Muscle layer of colon (tissue), 2 donors: ENCODE results near the gene CYP1A2.

Experiments
- H3K27ac ChIP-seq: one replicate; pipeline ENCODE4 v1.7.0; 2013; ENCODE audit warnings: low read depth, mild to moderate bottlenecking, low read length, moderate library complexity
- H3K27me3 ChIP-seq, 2 donors: one replicate each; pipeline ENCODE4 v1.7.0; 2013; ENCODE audit warnings: low read length in 2 of 2, mild to moderate bottlenecking in 2 of 2; ENCODE audit not compliant: insufficient read depth in 2 of 2, control insufficient read depth in 1 of 2
- H3K36me3 ChIP-seq: one replicate; pipeline ENCODE4 v1.7.0; 2013; ENCODE audit warnings: mild to moderate bottlenecking, low read length; ENCODE audit not compliant: insufficient read depth
- H3K4me1 ChIP-seq: one replicate; pipeline ENCODE4 v1.7.0; 2013; ENCODE audit warnings: mild to moderate bottlenecking, low read length; ENCODE audit not compliant: insufficient read depth
- H3K4me3 ChIP-seq, 2 donors: one replicate each; pipeline ENCODE4 v1.7.0; 2013; ENCODE audit warnings: low read length in 2 of 2, low read depth in 1 of 2, mild to moderate bottlenecking in 1 of 2, moderate library complexity in 1 of 2
- H3K9ac ChIP-seq: one replicate; pipeline ENCODE4 v1.7.0; 2013; ENCODE audit warnings: low read length
- H3K9me3 ChIP-seq: one replicate; pipeline ENCODE4 v1.7.0; 2013; ENCODE audit warnings: mild to moderate bottlenecking, low read length
- donor health status: abdominal sarcoma.
- donor health status: Adenocarcinoma of cecum.

CYP1A2 gene, protein sequence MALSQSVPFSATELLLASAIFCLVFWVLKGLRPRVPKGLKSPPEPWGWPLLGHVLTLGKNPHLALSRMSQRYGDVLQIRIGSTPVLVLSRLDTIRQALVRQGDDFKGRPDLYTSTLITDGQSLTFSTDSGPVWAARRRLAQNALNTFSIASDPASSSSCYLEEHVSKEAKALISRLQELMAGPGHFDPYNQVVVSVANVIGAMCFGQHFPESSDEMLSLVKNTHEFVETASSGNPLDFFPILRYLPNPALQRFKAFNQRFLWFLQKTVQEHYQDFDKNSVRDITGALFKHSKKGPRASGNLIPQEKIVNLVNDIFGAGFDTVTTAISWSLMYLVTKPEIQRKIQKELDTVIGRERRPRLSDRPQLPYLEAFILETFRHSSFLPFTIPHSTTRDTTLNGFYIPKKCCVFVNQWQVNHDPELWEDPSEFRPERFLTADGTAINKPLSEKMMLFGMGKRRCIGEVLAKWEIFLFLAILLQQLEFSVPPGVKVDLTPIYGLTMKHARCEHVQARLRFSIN

DNA sequence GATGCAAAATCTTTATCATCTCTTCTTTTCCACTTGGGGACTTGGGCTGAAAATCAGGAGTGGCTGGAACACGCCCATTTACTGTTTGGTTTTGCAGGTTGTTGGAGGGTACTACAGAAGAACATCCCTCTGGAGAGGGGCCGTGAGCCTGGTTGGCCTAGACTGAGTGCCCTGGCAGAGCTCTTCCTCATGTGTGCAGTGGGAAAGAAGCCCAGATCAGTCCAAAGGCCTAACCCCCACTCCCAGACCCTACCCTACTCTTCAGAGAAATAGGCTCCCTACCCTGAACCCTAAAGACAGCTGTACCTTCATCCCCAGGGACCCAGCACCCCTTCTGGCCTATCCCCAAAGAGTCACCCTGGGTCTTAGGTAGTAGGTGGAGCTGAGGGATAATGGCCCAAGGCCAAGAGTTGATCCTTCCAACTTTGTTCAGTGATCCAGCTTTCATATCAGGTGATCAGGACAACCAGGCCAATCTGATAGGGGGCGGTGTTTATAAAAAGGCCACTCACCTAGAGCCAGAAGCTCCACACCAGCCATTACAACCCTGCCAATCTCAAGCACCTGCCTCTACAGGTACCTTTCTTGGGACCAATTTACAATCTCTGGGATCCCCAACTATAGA is at the start of gene CYP1A2:
CYP1A2 (plus strand) TSS at position 524 of the 625 bp plus-strand sequence. CDS start 894 bp downstream, outside the sequence.
- no peak within 1 kb of the TSS for H3K4me3 ChIP-seq
- no peaks in the 10 kb centered on the region for H3K36me3 ChIP-seq
- no peaks in the 10 kb centered on the region for H3K4me1 ChIP-seq
- H3K9ac ChIP-seq, result no peak within 1 kb of the TSS
- H3K9me3 ChIP-seq, result no peaks in the 10 kb centered on the region
- no peak within 1 kb of the TSS for H3K27ac ChIP-seq
- no peaks in the 10 kb centered on the region for H3K27me3 ChIP-seq

DNA sequence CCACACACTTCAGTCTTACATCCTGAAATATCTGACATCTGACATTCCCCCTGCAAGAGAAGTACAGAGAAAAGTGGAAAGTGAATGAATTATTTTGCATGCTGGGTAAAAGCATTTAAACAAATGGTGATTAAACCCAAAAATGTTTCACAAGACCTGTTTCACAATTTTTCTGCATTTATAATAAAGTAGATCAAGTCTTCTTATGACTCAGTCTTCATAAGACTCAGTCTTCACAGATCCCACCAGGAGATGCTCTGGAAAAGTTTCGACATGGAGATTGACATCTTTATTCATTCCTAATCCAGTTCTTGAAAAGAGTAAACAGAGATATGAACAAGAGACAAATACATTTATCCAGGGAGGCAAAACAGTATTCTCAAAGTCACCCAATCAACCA is 39.6 kb upstream of the CYP1A2 start:
- no peaks in the 10 kb centered on the region for H3K9me3 ChIP-seq
- no peak overlapping the region for H3K9ac ChIP-seq
- no peaks in the 10 kb centered on the region for H3K36me3 ChIP-seq
- no peaks in the 10 kb centered on the region for H3K4me1 ChIP-seq
- H3K4me3 ChIP-seq, result no peak overlapping the region
- no peak overlapping the region for H3K27ac ChIP-seq
- no peaks in the 10 kb centered on the region for H3K27me3 ChIP-seq

DNA sequence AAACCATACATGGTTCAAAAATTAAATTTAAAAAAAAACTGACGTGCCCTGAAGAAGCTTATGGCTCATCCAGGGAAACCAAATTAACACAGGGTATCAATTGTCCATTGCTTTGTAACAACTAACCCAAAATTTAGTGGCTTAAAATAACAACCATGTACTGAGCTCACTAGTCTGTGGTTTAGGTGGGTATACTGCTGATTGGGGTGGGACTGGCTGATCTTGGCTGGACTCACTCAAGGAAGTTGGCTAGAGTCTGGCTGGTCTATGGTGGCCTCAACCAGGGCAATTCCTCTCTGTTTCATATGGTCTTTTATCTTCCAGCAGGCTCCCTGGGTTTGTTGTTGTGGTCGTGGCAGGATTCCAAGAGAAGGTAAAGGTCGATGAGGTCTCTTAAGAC is 38.8 kb upstream of the CYP1A2 start:
- Histone ChIP-seq H3K27ac (no peak overlapping the region), H3K4me1 (no peaks in the 10 kb centered on the region), H3K36me3 (no peaks in the 10 kb centered on the region), H3K9ac (no peak overlapping the region), H3K9me3 (no peaks in the 10 kb centered on the region), H3K4me3 (no peak overlapping the region), H3K27me3 (no peaks in the 10 kb centered on the region)

DNA sequence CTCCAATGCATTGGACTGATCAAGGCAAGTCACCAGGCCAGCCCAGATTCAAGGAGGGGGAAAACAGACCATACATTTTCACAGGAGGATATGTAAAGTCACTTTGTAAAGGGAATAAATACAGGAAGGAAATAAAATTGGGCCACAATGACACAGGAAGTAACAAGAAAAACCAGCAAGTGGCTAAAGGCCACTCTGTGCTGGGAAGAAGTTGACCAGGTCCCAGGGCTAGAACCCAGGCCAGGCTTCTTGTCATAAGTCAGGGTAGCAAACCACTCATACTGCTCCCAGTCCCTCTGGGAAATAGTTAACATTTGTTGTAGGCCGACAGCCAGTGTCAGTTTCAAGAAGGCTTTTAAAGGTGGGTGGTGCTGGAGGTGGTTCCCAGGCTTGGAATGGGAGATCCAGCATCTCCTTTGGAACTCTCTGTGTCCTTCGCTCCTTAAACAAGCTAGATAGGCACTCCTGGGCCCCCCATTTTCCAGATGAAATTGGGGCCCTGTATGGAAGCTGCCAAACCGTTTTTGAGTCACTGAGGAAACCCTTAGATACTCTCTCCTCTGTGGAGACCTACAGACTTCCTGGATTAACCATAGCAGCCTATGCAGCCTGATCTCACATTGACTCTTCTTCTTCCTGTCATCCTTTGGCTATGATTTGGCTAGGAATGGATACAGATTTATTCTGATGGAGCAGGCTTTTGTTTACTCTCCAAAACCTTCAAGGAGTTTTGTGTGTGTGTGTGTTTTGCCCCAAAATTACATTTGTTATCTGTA is 38.1 kb upstream of the CYP1A2 start:
- no peaks in the 10 kb centered on the region for H3K36me3 ChIP-seq
- H3K9me3 ChIP-seq, result no peaks in the 10 kb centered on the region
- H3K4me3 ChIP-seq, result no peak overlapping the region
- no peak overlapping the region for H3K9ac ChIP-seq
- no peaks in the 10 kb centered on the region for H3K4me1 ChIP-seq
- H3K27ac ChIP-seq, result no peak overlapping the region
- no peaks in the 10 kb centered on the region for H3K27me3 ChIP-seq

DNA sequence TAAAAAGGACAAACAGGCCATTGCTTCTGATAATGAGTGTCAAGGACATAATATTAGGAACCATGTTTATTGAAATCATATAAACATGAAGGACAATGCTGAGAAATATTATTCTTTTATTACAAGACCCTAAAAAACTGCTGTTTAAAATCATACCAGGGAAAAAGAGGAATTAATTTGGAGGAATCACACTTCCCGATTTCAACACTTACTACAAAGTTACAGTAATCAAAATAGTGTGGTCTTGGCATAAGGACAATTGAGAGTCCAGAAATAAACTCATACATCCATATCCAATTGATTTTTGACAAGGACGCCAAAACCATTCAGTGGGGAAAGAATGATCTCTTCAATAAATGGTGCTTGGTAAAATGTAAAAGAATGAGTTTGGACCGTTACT is 36.3 kb upstream of the CYP1A2 start:
- H3K4me3 ChIP-seq, result no peak overlapping the region
- H3K9ac ChIP-seq, result no peak overlapping the region
- no peak overlapping the region for H3K27ac ChIP-seq
- H3K4me1 ChIP-seq, result no peaks in the 10 kb centered on the region
- no peaks in the 10 kb centered on the region for H3K9me3 ChIP-seq
- no peaks in the 10 kb centered on the region for H3K36me3 ChIP-seq
- H3K27me3 ChIP-seq, result no peaks in the 10 kb centered on the region

GRCh38 chr15:74716651-74717050 is 32.0 kb upstream of the CYP1A2 start:
- H3K9me3 ChIP-seq, result no peaks in the 10 kb centered on the region
- no peaks in the 10 kb centered on the region for H3K27me3 ChIP-seq
- no peak overlapping the region for H3K9ac ChIP-seq
- H3K4me3 ChIP-seq, result no peak overlapping the region
- no peak overlapping the region for H3K27ac ChIP-seq
- no peaks in the 10 kb centered on the region for H3K36me3 ChIP-seq
- H3K4me1 ChIP-seq, result no peaks in the 10 kb centered on the region

DNA sequence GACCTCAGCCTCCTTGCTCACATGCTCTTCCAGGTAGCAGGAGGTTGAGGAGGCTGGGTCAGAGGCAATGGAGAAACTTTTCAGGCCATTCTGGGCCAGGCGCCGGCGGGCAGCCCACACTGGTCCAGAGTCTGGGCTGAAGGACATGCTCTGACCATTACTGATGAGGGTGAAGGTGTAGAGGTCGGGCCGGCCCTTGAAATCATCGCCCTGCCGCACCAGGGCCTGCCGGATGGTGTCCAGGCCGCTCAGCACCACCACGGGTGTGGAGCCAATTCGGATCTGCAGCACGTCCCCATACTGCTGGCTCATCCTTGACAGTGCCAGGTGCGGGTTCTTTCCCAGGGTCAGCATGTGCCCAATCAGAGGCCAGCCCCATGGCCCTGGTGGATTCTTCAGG is 26.1 kb upstream of the CYP1A2 start:
- Histone ChIP-seq H3K9ac (no peak overlapping the region), H3K36me3 (no peaks in the 10 kb centered on the region), H3K9me3 (no peaks in the 10 kb centered on the region), H3K27me3 (peaks cover 0 to 4% of the 10 kb centered on the region in 2 donors), H3K27ac (no peak overlapping the region), H3K4me3 (no peak overlapping the region), H3K4me1 (peaks cover 7% of the 10 kb centered on the region)

DNA sequence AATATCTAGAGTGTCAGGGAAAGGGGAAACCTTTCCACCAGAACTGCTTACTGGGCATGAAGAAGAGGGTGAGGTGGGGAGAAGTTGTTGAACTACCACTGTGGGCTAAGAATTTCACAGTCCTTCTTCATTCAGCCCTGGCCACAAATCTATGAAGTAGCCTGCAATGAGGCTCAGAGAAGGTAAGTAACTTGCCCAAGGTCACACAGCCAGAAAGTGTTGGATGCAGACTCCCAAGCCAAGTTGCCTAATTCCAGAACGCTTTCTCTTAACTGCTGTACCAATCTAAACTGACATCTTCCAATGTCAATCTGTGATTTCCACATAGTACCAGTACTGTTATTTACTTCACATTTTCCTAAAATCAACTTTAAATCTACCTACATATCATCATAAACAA is 25.5 kb upstream of the CYP1A2 start:
- no peaks in the 10 kb centered on the region for H3K36me3 ChIP-seq
- no peak overlapping the region for H3K27ac ChIP-seq
- no peaks in the 10 kb centered on the region for H3K9me3 ChIP-seq
- peaks cover 0 to 9% of the 10 kb centered on the region in 2 donors for H3K27me3 ChIP-seq
- no peak overlapping the region for H3K9ac ChIP-seq
- H3K4me1 ChIP-seq, result peaks cover 7% of the 10 kb centered on the region
- no peak overlapping the region for H3K4me3 ChIP-seq

GRCh38 chr15:74723754-74724334 is 24.8 kb upstream of the CYP1A2 start:
- Histone ChIP-seq H3K9me3 (no peaks in the 10 kb centered on the region), H3K4me1 (peaks cover 7% of the 10 kb centered on the region), H3K9ac (no peak overlapping the region), H3K4me3 (no peak overlapping the region), H3K36me3 (no peaks in the 10 kb centered on the region), H3K27ac (no peak overlapping the region), H3K27me3 (peaks cover 0 to 9% of the 10 kb centered on the region in 2 donors)

- Histone ChIP-seq H3K9ac (no peak overlapping the region), H3K9me3 (no peaks in the 10 kb centered on the region), H3K27ac (no peak overlapping the region), H3K4me1 (peaks cover 7% of the 10 kb centered on the region), H3K27me3 (peaks cover 0 to 9% of the 10 kb centered on the region in 2 donors), H3K4me3 (no peak overlapping the region), H3K36me3 (no peaks in the 10 kb centered on the region)
Measured at GRCh38 chr15:74724570-74725224, 23.9 kb upstream of the CYP1A2 start.
